ENCODE measurements around the gene RIPOR3. TPM values are rescaled to one million over a fixed set of nuclear protein-coding genes. Genes with fewer than 3 reads are reported as not detected.

RIPOR3 gene
- total RNA-seq, 4 donors from 2014 or later: 6.1 to 25.7 (median 15.3) TPM

- Histone ChIP-seq H3K4me3 (no peak overlapping the region), H3K9me3 (no peaks in the 10 kb centered on the region), H3K36me3 (peaks cover 37 to 100% (median 97%) of the 10 kb centered on the region in 4 donors), H3K27me3 (no peaks in the 10 kb centered on the region), H3K27ac (replicated peaks in 1 of 4) (no peak overlapping the region), H3K4me1 (peaks cover 0 to 12% (median 6%) of the 10 kb centered on the region in 4 donors)
- WGBS: 93% methylated on average over 26 of the region's 26 CpGs
- DNase-seq (ENCODE audit: extremely low spot score): no peak
- intact Hi-C loops (cut with DNase I): no loop called here
- no peak for TF ChIP-seq POLR2AphosphoS5 (IDR thresholded peaks at IDR 0.05)
These were observed 108.6 kb downstream of the RIPOR3 start for GRCh38 chr20:50582591-50583234.

DNA sequence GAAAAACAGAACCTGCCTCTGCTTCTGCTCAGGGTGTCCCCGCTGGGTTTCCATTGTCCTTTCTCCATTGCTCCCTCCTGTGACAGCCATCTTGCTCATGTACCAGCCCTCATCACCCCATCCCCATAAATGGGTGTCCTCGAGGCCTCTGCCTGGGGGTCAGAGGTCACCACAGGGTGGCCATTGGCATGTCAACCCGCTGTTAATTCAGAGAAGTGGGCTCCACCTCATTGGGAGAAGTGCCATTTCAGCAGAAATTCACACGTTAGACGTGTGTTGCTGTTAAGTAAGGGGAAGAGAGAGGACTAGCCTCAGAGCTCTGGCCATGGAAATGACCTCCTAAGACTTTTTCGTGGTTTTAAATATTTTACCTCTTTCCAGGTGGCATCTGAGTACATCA, 109.2 kb downstream of the RIPOR3 start:
- DNase-seq (ENCODE audit: extremely low spot score): no peak
- no peaks in the 10 kb centered on the region for H3K27me3 ChIP-seq
- no peak overlapping the region for H3K27ac ChIP-seq (replicated peaks in 1 of 4)
- no peaks in the 10 kb centered on the region for H3K9me3 ChIP-seq
- peaks cover 37 to 100% (median 97%) of the 10 kb centered on the region in 4 donors for H3K36me3 ChIP-seq
- no peak overlapping the region for H3K4me3 ChIP-seq
- intact Hi-C loops (cut with DNase I): no loop called here
- peaks cover 0 to 18% (median 13%) of the 10 kb centered on the region in 4 donors for H3K4me1 ChIP-seq
- TF ChIP-seq POLR2AphosphoS5 (IDR thresholded peaks at IDR 0.05) (no peak), POLR2A (IDR thresholded peaks at IDR 0.05; ENCODE audit: low read depth) (no peak), EP300 (IDR thresholded peaks at IDR 0.05) (no peak)
- TF ChIP-seq, protein P1, sequence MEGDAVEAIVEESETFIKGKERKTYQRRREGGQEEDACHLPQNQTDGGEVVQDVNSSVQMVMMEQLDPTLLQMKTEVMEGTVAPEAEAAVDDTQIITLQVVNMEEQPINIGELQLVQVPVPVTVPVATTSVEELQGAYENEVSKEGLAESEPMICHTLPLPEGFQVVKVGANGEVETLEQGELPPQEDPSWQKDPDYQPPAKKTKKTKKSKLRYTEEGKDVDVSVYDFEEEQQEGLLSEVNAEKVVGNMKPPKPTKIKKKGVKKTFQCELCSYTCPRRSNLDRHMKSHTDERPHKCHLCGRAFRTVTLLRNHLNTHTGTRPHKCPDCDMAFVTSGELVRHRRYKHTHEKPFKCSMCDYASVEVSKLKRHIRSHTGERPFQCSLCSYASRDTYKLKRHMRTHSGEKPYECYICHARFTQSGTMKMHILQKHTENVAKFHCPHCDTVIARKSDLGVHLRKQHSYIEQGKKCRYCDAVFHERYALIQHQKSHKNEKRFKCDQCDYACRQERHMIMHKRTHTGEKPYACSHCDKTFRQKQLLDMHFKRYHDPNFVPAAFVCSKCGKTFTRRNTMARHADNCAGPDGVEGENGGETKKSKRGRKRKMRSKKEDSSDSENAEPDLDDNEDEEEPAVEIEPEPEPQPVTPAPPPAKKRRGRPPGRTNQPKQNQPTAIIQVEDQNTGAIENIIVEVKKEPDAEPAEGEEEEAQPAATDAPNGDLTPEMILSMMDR (IDR thresholded peaks at IDR 0.05): no peak
- WGBS: 75% methylated on average over 6 of the region's 6 CpGs

- intact Hi-C loops (cut with DNase I): no loop called here
- Histone ChIP-seq H3K9me3 (no peaks in the 10 kb centered on the region), H3K4me1 (peaks cover 7 to 29% (median 23%) of the 10 kb centered on the region in 4 donors), H3K36me3 (peaks cover 31 to 97% (median 86%) of the 10 kb centered on the region in 4 donors), H3K4me3 (no peak overlapping the region), H3K27ac (replicated peaks in 1 of 4) (no peak overlapping the region), H3K27me3 (no peaks in the 10 kb centered on the region)
- TF ChIP-seq POLR2AphosphoS5 (IDR thresholded peaks at IDR 0.05): no peak
- TF ChIP-seq POLR2A (IDR thresholded peaks at IDR 0.05; ENCODE audit: low read depth): no peak
- TF ChIP-seq EP300 (IDR thresholded peaks at IDR 0.05): no peak
- TF ChIP-seq, protein P1 (IDR thresholded peaks at IDR 0.05): no peak
- no peak for DNase-seq (ENCODE audit: extremely low spot score)
- WGBS: 89% methylated on average over 21 of the region's 21 CpGs
These were observed 110.3 kb downstream of the RIPOR3 start for GRCh38 chr20:50580842-50581544.

DNA sequence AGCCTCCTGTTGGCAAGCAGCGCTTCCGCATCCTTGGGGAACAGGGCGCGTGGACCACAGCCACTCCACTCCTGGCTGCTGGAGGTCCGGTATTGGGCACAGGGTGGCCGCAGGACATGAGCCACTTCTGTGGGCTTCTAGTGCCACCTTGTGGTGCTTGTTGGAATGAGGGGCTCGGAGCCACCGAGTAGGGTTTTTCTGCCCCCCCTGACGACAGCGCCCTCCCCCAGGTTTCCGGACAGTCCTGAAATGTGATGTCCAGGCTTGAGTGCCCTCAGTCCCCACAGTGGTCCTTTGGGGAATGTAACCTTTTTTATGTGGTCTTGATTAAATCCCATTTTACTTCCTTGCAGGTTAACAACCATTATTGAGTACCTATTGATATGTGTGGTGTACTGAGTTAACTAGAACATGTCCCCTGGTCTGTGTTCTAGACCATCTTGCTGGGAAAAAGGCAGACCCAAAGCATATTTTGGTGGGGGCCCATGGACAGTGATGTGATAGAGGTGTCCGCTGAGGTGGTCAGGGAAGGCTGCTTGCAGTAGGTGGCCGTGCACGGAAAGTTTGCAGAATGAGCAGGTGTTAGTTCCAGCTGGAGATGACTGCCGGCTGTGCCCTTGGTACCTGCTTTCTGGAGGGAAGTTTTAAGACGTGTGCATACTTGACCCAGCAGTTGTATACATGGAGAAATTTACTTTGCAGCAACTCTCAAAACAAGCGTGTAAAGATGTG, 111.2 kb downstream of the RIPOR3 start:
- H3K27me3 ChIP-seq: no peaks in the 10 kb centered on the region
- peaks cover 10 to 37% (median 29%) of the 10 kb centered on the region in 4 donors for H3K4me1 ChIP-seq
- H3K9me3 ChIP-seq: no peaks in the 10 kb centered on the region
- TF ChIP-seq POLR2AphosphoS5 (IDR thresholded peaks at IDR 0.05) (peak in 1 of 2 donors; percentile 15), EP300 (IDR thresholded peaks at IDR 0.05) (no peak), POLR2A (IDR thresholded peaks at IDR 0.05; ENCODE audit: low read depth) (no peak)
- TF ChIP-seq, protein P1 (IDR thresholded peaks at IDR 0.05): peak; percentile 77 to 89 (median 82)
- H3K27ac ChIP-seq (replicated peaks in 1 of 4): no peak overlapping the region
- peak; percentile 92 for DNase-seq (ENCODE audit: extremely low spot score)
- 52% methylated on average over 15 of the region's 17 CpGs for WGBS
- H3K4me3 ChIP-seq: no peak overlapping the region
- intact Hi-C loops (cut with DNase I): no loop called here
- H3K36me3 ChIP-seq: peaks cover 33 to 97% (median 83%) of the 10 kb centered on the region in 4 donors

- no peak for DNase-seq (ENCODE audit: extremely low spot score)
- 86% methylated on average over 8 of the region's 10 CpGs for WGBS
- no peaks in the 10 kb centered on the region for H3K9me3 ChIP-seq
- no peaks in the 10 kb centered on the region for H3K27me3 ChIP-seq
- H3K4me1 ChIP-seq: peaks cover 10 to 38% (median 29%) of the 10 kb centered on the region in 4 donors
- no peak overlapping the region for H3K4me3 ChIP-seq
- H3K36me3 ChIP-seq: peaks cover 39 to 97% (median 84%) of the 10 kb centered on the region in 4 donors
- H3K27ac ChIP-seq (replicated peaks in 1 of 4): no peak overlapping the region
- TF ChIP-seq, protein P1 (IDR thresholded peaks at IDR 0.05): no peak
- TF ChIP-seq POLR2A (IDR thresholded peaks at IDR 0.05; ENCODE audit: low read depth) (no peak), EP300 (IDR thresholded peaks at IDR 0.05) (no peak), POLR2AphosphoS5 (IDR thresholded peaks at IDR 0.05) (no peak)
- intact Hi-C loops (cut with DNase I): loop anchor here (5.0 kb wide), 1 partner anchor 392 kb away; no protein-coding TSS in a partner anchor
These were observed 111.8 kb downstream of the RIPOR3 start for GRCh38 chr20:50579511-50579910.
